ENCODE measurements around the gene SIRT2.
A peak's percentile ranks its signal among the peaks of the same experiment; 100 is the strongest.

The SIRT2 gene

DNA sequence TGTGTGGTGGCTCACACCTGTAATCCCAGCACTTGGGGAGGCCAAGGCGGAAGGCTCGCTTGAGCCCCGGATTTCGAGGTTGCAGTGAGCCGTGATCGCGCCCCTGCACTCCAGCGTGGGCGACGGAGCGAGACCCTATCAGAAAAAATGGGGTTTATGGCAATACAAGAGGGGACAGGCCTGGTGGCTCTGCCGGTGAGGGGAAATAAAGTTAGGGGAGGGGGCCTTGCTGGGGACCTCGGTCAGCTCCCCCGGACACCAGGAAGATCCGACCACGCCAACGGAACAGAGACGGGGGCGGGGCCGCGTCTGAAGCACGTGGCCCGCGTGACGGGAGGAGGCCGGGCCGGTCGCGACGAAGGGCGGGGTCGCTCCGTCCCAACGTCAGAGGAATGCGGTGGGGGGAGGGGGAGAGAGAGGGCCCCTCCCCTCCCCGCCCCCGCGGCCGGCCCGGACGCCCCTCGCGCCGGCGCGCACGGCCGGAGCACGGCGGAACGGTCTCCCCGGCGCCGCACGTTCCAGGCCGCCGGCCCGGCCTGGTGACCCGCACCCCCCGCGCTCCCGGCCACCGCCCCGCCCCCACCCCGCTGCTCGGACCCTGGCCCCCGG is 47.7 kb downstream of the SIRT2 start (continued):
- TF ChIP-seq, protein P1, sequence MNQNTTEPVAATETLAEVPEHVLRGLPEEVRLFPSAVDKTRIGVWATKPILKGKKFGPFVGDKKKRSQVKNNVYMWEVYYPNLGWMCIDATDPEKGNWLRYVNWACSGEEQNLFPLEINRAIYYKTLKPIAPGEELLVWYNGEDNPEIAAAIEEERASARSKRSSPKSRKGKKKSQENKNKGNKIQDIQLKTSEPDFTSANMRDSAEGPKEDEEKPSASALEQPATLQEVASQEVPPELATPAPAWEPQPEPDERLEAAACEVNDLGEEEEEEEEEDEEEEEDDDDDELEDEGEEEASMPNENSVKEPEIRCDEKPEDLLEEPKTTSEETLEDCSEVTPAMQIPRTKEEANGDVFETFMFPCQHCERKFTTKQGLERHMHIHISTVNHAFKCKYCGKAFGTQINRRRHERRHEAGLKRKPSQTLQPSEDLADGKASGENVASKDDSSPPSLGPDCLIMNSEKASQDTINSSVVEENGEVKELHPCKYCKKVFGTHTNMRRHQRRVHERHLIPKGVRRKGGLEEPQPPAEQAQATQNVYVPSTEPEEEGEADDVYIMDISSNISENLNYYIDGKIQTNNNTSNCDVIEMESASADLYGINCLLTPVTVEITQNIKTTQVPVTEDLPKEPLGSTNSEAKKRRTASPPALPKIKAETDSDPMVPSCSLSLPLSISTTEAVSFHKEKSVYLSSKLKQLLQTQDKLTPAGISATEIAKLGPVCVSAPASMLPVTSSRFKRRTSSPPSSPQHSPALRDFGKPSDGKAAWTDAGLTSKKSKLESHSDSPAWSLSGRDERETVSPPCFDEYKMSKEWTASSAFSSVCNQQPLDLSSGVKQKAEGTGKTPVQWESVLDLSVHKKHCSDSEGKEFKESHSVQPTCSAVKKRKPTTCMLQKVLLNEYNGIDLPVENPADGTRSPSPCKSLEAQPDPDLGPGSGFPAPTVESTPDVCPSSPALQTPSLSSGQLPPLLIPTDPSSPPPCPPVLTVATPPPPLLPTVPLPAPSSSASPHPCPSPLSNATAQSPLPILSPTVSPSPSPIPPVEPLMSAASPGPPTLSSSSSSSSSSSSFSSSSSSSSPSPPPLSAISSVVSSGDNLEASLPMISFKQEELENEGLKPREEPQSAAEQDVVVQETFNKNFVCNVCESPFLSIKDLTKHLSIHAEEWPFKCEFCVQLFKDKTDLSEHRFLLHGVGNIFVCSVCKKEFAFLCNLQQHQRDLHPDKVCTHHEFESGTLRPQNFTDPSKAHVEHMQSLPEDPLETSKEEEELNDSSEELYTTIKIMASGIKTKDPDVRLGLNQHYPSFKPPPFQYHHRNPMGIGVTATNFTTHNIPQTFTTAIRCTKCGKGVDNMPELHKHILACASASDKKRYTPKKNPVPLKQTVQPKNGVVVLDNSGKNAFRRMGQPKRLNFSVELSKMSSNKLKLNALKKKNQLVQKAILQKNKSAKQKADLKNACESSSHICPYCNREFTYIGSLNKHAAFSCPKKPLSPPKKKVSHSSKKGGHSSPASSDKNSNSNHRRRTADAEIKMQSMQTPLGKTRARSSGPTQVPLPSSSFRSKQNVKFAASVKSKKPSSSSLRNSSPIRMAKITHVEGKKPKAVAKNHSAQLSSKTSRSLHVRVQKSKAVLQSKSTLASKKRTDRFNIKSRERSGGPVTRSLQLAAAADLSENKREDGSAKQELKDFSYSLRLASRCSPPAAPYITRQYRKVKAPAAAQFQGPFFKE (tag by site-specific recombination; IDR thresholded peaks at IDR 0.05; ENCODE audit: borderline replicate concordance) = no peak
- TF ChIP-seq, protein P2, sequence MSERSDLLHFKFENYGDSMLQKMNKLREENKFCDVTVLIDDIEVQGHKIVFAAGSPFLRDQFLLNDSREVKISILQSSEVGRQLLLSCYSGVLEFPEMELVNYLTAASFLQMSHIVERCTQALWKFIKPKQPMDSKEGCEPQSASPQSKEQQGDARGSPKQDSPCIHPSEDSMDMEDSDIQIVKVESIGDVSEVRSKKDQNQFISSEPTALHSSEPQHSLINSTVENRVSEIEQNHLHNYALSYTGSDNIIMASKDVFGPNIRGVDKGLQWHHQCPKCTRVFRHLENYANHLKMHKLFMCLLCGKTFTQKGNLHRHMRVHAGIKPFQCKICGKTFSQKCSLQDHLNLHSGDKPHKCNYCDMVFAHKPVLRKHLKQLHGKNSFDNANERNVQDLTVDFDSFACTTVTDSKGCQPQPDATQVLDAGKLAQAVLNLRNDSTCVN (tag by site-specific recombination; optimal IDR thresholded peaks at IDR 0.05) = peak; percentile 95
- TF ChIP-seq ZNF155 (tag by site-specific recombination; IDR thresholded peaks at IDR 0.05) = no peak
- TF ChIP-seq ZSCAN30 (tag by site-specific recombination; IDR thresholded peaks at IDR 0.05) = peak; percentile 88
- TF ChIP-seq ZNF214 (tag by site-specific recombination; IDR thresholded peaks at IDR 0.05; ENCODE audit: borderline replicate concordance) = no peak
- TF ChIP-seq ZNF24 (tag by site-specific recombination; IDR thresholded peaks at IDR 0.05) = peak; percentile 72
- TF ChIP-seq ZNF274 (IDR thresholded peaks at IDR 0.05; ENCODE audit: low read length) = no peak
- no peak; the same call in 1 of the 2 replicates for TF ChIP-seq ZNF274 (tag by site-specific recombination; IDR thresholded peaks at IDR 0.05; ENCODE audit: borderline replicate concordance)
- peak; percentile 65; the same call in 1 of the 2 replicates for TF ChIP-seq ZFP69B (tag by site-specific recombination; IDR thresholded peaks at IDR 0.05)
- TF ChIP-seq ZNF157 (tag by site-specific recombination; IDR thresholded peaks at IDR 0.05) = no peak
- peak; percentile 68 for TF ChIP-seq ZNF341 (tag by site-specific recombination; IDR thresholded peaks at IDR 0.05; ENCODE audit: low read depth)
- TF ChIP-seq, protein P3, sequence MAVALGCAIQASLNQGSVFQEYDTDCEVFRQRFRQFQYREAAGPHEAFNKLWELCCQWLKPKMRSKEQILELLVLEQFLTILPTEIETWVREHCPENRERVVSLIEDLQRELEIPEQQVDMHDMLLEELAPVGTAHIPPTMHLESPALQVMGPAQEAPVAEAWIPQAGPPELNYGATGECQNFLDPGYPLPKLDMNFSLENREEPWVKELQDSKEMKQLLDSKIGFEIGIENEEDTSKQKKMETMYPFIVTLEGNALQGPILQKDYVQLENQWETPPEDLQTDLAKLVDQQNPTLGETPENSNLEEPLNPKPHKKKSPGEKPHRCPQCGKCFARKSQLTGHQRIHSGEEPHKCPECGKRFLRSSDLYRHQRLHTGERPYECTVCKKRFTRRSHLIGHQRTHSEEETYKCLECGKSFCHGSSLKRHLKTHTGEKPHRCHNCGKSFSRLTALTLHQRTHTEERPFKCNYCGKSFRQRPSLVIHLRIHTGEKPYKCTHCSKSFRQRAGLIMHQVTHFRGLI (tag by site-specific recombination; IDR thresholded peaks at IDR 0.05) = no peak
- no peak; the same call in 1 of the 2 replicates for TF ChIP-seq OSR2 (tag by site-specific recombination; IDR thresholded peaks at IDR 0.05)
- TF ChIP-seq ZNF426 (tag by site-specific recombination; IDR thresholded peaks at IDR 0.05) = no peak
- no peak for TF ChIP-seq ZNF423 (tag by site-specific recombination; IDR thresholded peaks at IDR 0.05)
- TF ChIP-seq, protein P4, sequence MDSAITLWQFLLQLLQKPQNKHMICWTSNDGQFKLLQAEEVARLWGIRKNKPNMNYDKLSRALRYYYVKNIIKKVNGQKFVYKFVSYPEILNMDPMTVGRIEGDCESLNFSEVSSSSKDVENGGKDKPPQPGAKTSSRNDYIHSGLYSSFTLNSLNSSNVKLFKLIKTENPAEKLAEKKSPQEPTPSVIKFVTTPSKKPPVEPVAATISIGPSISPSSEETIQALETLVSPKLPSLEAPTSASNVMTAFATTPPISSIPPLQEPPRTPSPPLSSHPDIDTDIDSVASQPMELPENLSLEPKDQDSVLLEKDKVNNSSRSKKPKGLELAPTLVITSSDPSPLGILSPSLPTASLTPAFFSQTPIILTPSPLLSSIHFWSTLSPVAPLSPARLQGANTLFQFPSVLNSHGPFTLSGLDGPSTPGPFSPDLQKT (IDR thresholded peaks at IDR 0.05; ENCODE audit: borderline replicate concordance, low read depth, low read length) = no peak
- no peak for TF ChIP-seq ZNF211 (tag by site-specific recombination; IDR thresholded peaks at IDR 0.05; ENCODE audit: low read depth)
- TF ChIP-seq REPIN1 (tag by site-specific recombination; IDR thresholded peaks at IDR 0.05; ENCODE audit: low read depth) = peak; percentile 35; the same call in 1 of the 2 replicates
- peak; percentile 94 for TF ChIP-seq GLIS1 (tag by site-specific recombination; IDR thresholded peaks at IDR 0.05)
- TF ChIP-seq ZNF785 (tag by site-specific recombination; IDR thresholded peaks at IDR 0.05) = peak; percentile 74; the same call in 1 of the 2 replicates
- peak; percentile 10; the same call in 1 of the 2 replicates for TF ChIP-seq RBAK (tag by site-specific recombination; IDR thresholded peaks at IDR 0.05)
- TF ChIP-seq SP2 (tag by site-specific recombination; IDR thresholded peaks at IDR 0.05) = peak; percentile 94
- TF ChIP-seq ZNF76 (tag by site-specific recombination; IDR thresholded peaks at IDR 0.05; ENCODE audit: borderline replicate concordance, low read depth) = peak; percentile 32; the same call in 1 of the 2 replicates
- TF ChIP-seq, protein P5, sequence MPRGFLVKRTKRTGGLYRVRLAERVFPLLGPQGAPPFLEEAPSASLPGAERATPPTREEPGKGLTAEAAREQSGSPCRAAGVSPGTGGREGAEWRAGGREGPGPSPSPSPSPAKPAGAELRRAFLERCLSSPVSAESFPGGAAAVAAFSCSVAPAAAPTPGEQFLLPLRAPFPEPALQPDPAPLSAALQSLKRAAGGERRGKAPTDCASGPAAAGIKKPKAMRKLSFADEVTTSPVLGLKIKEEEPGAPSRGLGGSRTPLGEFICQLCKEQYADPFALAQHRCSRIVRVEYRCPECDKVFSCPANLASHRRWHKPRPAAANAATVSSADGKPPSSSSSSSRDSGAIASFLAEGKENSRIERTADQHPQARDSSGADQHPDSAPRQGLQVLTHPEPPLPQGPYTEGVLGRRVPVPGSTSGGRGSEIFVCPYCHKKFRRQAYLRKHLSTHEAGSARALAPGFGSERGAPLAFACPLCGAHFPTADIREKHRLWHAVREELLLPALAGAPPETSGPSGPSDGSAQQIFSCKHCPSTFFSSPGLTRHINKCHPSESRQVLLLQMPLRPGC (tag by site-specific recombination; IDR thresholded peaks at IDR 0.05) = peak; percentile 36
- TF ChIP-seq ZNF335 (tag by site-specific recombination; conservative IDR thresholded peaks at IDR 0.05) = peak; percentile 97
- no peak for TF ChIP-seq ZIC2 (tag by site-specific recombination; IDR thresholded peaks at IDR 0.05)
- TF ChIP-seq ZNF416 (tag by site-specific recombination; IDR thresholded peaks at IDR 0.05) = no peak
- no peak for TF ChIP-seq HOXA7 (CRISPR knock-in tag; IDR thresholded peaks at IDR 0.05; ENCODE audit: borderline replicate concordance)
- peak; percentile 82 for TF ChIP-seq SP7 (tag by site-specific recombination; IDR thresholded peaks at IDR 0.05)
- TF ChIP-seq ZBTB21 (tag by site-specific recombination; IDR thresholded peaks at IDR 0.05) = peak; percentile 83
